H1 (cell line): ENCODE data around the gene ACER3. TPM values are rescaled to one million over a fixed set of nuclear protein-coding genes. Genes with fewer than 3 reads are reported as not detected.

Experiments
- CTCF ChIA-PET: fragments of 300-600 bp; sonication (Branson Sonifier 250); formaldehyde crosslinking; loops from one replicate; lab custom pipeline; 2021; ENCODE audit not compliant: partially characterized antibody; lab: Charles Lee
- POLR2A ChIA-PET: fragments of 300-600 bp; sonication (Branson Sonifier 250); formaldehyde crosslinking; loops from one replicate; lab custom pipeline; 2021; ENCODE audit warnings: inconsistent platforms; ENCODE audit not compliant: partially characterized antibody; lab: Charles Lee
- DNase-seq, 2 experiments: peaks; one replicate each; pipeline versions ENCODE4 v3.0.0 to v3.0.0-alpha.2; 2010 to 2022; ENCODE audit warnings: low spot score in 2 of 2, low read depth in 1 of 2, mixed read lengths in 1 of 2
- FAIRE-seq: peaks from 2 replicates; lab custom pipeline; 2011; peaks lifted over from hg19 to GRCh38; lab: Jason Lieb, UNC
- H2AFZ ChIP-seq: 2 replicates; pipeline ENCODE4 v1.8.1; 2012; ENCODE audit warnings: low read length, inconsistent platforms
- H2AK5ac ChIP-seq: 2 replicates; pipeline ENCODE4 v1.6.1; 2013; ENCODE audit warnings: low read depth, low read length
- H2BK120ac ChIP-seq: replicated peaks from 2 replicates; pipeline ENCODE3; 2013; ENCODE audit warnings: low read depth, low read length, inconsistent platforms
- H2BK12ac ChIP-seq: 2 replicates; pipeline ENCODE4 v1.6.1; 2013; ENCODE audit warnings: low read depth, low read length
- H2BK15ac ChIP-seq: 2 replicates; pipeline ENCODE4 v1.6.1; 2013; ENCODE audit warnings: low read length
- H2BK20ac ChIP-seq: 2 replicates; pipeline ENCODE4 v1.6.1; 2013; ENCODE audit warnings: low read length
- H2BK5ac ChIP-seq: 2 replicates; pipeline ENCODE4 v1.6.1; 2013; ENCODE audit warnings: low read depth, low read length
- H3K14ac ChIP-seq: 2 replicates; pipeline ENCODE4 v1.6.1; 2013; ENCODE audit warnings: inconsistent platforms; ENCODE audit not compliant: insufficient read length
- H3K18ac ChIP-seq: 2 replicates; pipeline ENCODE4 v1.6.1; 2013; ENCODE audit warnings: low read length; ENCODE audit errors: extremely low read depth
- H3K23ac ChIP-seq: 2 replicates; pipeline ENCODE4 v1.6.1; 2013; ENCODE audit warnings: inconsistent platforms; ENCODE audit not compliant: insufficient read length
- H3K23me2 ChIP-seq: 2 replicates; pipeline ENCODE4 v1.6.1; 2013; ENCODE audit warnings: low read depth, low read length
- H3K27ac ChIP-seq: 2 replicates; pipeline ENCODE4 v1.6.1; 2011; ENCODE audit warnings: low read depth, low read length, inconsistent platforms
- H3K27me3 ChIP-seq, 4 experiments: replicated peaks in 1 of 4; 1 replicate in 1 of 4; 2 replicates in 3 of 4; pipeline versions ENCODE4 v1.6.1 to v1.8.1; 2011 to 2013; ENCODE audit warnings: low read length in 3 of 4, mild to moderate bottlenecking in 3 of 4, inconsistent platforms in 2 of 4, mixed read lengths in 2 of 4, moderate library complexity in 1 of 4; ENCODE audit not compliant: control insufficient read depth in 3 of 4, insufficient read depth in 3 of 4; ENCODE audit errors: extremely low read depth in 1 of 4
- H3K36me3 ChIP-seq, 4 experiments: 2 replicates each; pipeline versions ENCODE4 v1.6.1 to v1.8.1; 2011 to 2013; ENCODE audit warnings: mild to moderate bottlenecking in 4 of 4, low read length in 3 of 4, moderate library complexity in 2 of 4, control low read depth in 1 of 4, inconsistent platforms in 1 of 4; ENCODE audit not compliant: insufficient read depth in 4 of 4, control insufficient read depth in 2 of 4
- H3K4ac ChIP-seq: replicated peaks from 2 replicates; pipeline ENCODE3; 2013; ENCODE audit warnings: low read length, low read depth, mixed read lengths, inconsistent platforms; ENCODE audit not compliant: insufficient read length
- H3K4me1 ChIP-seq, 4 experiments: replicated peaks in 1 of 4; 1 replicate in 1 of 4; 2 replicates in 3 of 4; pipeline versions ENCODE4 v1.6.1 to v1.8.1; 2011 to 2013; ENCODE audit warnings: low read length in 3 of 4, inconsistent platforms in 2 of 4, mixed read lengths in 1 of 4; ENCODE audit not compliant: insufficient read depth in 4 of 4, control insufficient read depth in 3 of 4
- H3K4me2 ChIP-seq, 2 experiments: 2 replicates each; pipeline versions ENCODE4 v1.6.1 to v1.8.1; 2011 to 2013; ENCODE audit warnings: low read depth in 2 of 2, low read length in 2 of 2, control low read depth in 1 of 2, inconsistent platforms in 1 of 2, mild to moderate bottlenecking in 1 of 2; ENCODE audit not compliant: insufficient read depth in 1 of 2
- H3K4me3 ChIP-seq, 4 experiments: fragments of 200-600, 300-600 bp in 1 of 4; sonication (generic), shearing (Covaris generic), sonication (Bioruptor Twin) in 1 of 4; 2 replicates each; pipeline versions ENCODE4 v1.5.1 to v1.8.1; 2011 to 2016; ENCODE audit warnings: low read length in 4 of 4, low read depth in 3 of 4, control low read depth in 2 of 4, inconsistent platforms in 2 of 4, mild to moderate bottlenecking in 2 of 4, mixed read lengths in 1 of 4, moderate library complexity in 1 of 4; ENCODE audit not compliant: insufficient read depth in 2 of 4; ENCODE audit errors: extremely low read depth in 1 of 4
- H3K56ac ChIP-seq: replicated peaks from 2 replicates; pipeline ENCODE3; 2013; ENCODE audit warnings: low read depth, mild to moderate bottlenecking, mixed read lengths, low read length, inconsistent platforms; ENCODE audit not compliant: insufficient read length
- H3K79me1 ChIP-seq: 2 replicates; pipeline ENCODE4 v1.6.1; 2013; ENCODE audit warnings: low read depth, low read length, control low read depth
- H3K79me2 ChIP-seq, 2 experiments: 2 replicates each; pipeline versions ENCODE4 v1.6.1 to v1.8.1; 2012 to 2013; ENCODE audit warnings: low read length in 2 of 2, mild to moderate bottlenecking in 2 of 2, inconsistent platforms in 1 of 2; ENCODE audit not compliant: insufficient read depth in 2 of 2, control insufficient read depth in 1 of 2
- H3K9ac ChIP-seq, 4 experiments: replicated peaks in 1 of 4; 1 replicate in 1 of 4; 2 replicates in 3 of 4; pipeline versions ENCODE4 v1.6.1 to v1.8.1; 2011 to 2013; ENCODE audit warnings: low read depth in 3 of 4, low read length in 3 of 4, control low read depth in 2 of 4, mild to moderate bottlenecking in 2 of 4, moderate library complexity in 2 of 4, inconsistent platforms in 1 of 4; ENCODE audit errors: extremely low read depth in 1 of 4
- H3K9me3 ChIP-seq, 2 experiments: 2 replicates each; pipeline versions ENCODE4 v1.6.1 to v1.8.1; 2012 to 2013; ENCODE audit warnings: mild to moderate bottlenecking in 2 of 2, moderate library complexity in 2 of 2, control low read depth in 1 of 2, inconsistent platforms in 1 of 2, low read depth in 1 of 2, low read length in 1 of 2, mixed read lengths in 1 of 2; ENCODE audit not compliant: insufficient read depth in 2 of 2
- H4K20me1 ChIP-seq, 2 experiments: replicated peaks in 1 of 2; 2 replicates each; pipeline versions ENCODE3 to v1.8.1; 2011 to 2013; ENCODE audit warnings: inconsistent platforms in 2 of 2, low read length in 2 of 2, mild to moderate bottlenecking in 1 of 2; ENCODE audit not compliant: insufficient read depth in 2 of 2, control insufficient read depth in 1 of 2
- H4K5ac ChIP-seq: 2 replicates; pipeline ENCODE4 v1.6.1; 2013; ENCODE audit warnings: low read length, low read depth, mixed read lengths, inconsistent platforms; ENCODE audit not compliant: insufficient read length
- H4K8ac ChIP-seq: 2 replicates; pipeline ENCODE4 v1.8.0; 2013; ENCODE audit warnings: mild to moderate bottlenecking, moderate library complexity, low read length, inconsistent platforms; ENCODE audit not compliant: insufficient read depth; ENCODE audit errors: extremely low read depth
- H4K91ac ChIP-seq: replicated peaks from 2 replicates; pipeline ENCODE3; 2013; ENCODE audit warnings: low read length, mixed read lengths, inconsistent platforms; ENCODE audit not compliant: insufficient read length
- BCL11A ChIP-seq, 2 experiments: IDR thresholded peaks; one replicate each; pipeline ENCODE4 v1.6.1; 2011; ENCODE audit warnings: low read depth in 2 of 2, low read length in 2 of 2, mild to moderate bottlenecking in 2 of 2
- BRCA1 ChIP-seq: IDR thresholded peaks from 2 replicates; pipeline ENCODE4 v1.6.1; 2012; ENCODE audit warnings: low read depth, low read length, improper control_type of control experiment
- JUN ChIP-seq: IDR thresholded peaks from 2 replicates; pipeline ENCODE4 v1.6.1; 2011; ENCODE audit warnings: low read depth, mild to moderate bottlenecking, improper control_type of control experiment, low read length
- KDM5A ChIP-seq: fragments of 200-600 bp; IDR thresholded peaks from 2 replicates; pipeline ENCODE4 v1.7.1; 2012; ENCODE audit warnings: mild to moderate bottlenecking, low read length, inconsistent platforms, mixed read lengths
- MAFK ChIP-seq: IDR thresholded peaks from 2 replicates; pipeline ENCODE4 v1.6.1; 2012; ENCODE audit warnings: low read depth, mild to moderate bottlenecking, improper control_type of control experiment, low read length
- PHF8 ChIP-seq: fragments of 200-600 bp; sonication (generic); conservative IDR thresholded peaks from 2 replicates; pipeline ENCODE4 v1.7.1; 2012; ENCODE audit warnings: low read depth, mild to moderate bottlenecking, inconsistent platforms, low read length, moderate library complexity
- SAP30 ChIP-seq: fragments of 300-600 bp; sonication (generic); IDR thresholded peaks from 2 replicates; pipeline ENCODE4 v1.7.1; 2012; ENCODE audit warnings: low read length, moderate library complexity, mild to moderate bottlenecking, inconsistent platforms; ENCODE audit not compliant: insufficient read depth, insufficient replicate concordance
- SIN3A ChIP-seq, 2 experiments: IDR thresholded peaks in 1 of 2; conservative IDR thresholded peaks in 1 of 2; 2 replicates each; pipeline ENCODE4 v1.6.1; 2011 to 2012; ENCODE audit warnings: low read length in 2 of 2, improper control_type of control experiment in 1 of 2, low read depth in 1 of 2, mild to moderate bottlenecking in 1 of 2
- SIRT6 ChIP-seq: IDR thresholded peaks from one replicate; pipeline ENCODE4 v1.7.1; 2012; ENCODE audit warnings: low read length, inconsistent platforms
- SRF ChIP-seq: IDR thresholded peaks from 2 replicates; pipeline ENCODE4 v1.6.1; 2011; ENCODE audit warnings: mild to moderate bottlenecking, low read depth, low read length, moderate library complexity
- SUZ12 ChIP-seq: fragments of 200-600 bp; sonication (generic); IDR thresholded peaks from 2 replicates; pipeline ENCODE4 v1.6.1; 2012; ENCODE audit warnings: mild to moderate bottlenecking, inconsistent platforms, low read length, moderate library complexity, mixed read lengths
- TCF12 ChIP-seq: IDR thresholded peaks from 2 replicates; pipeline ENCODE4 v1.6.1; 2011; ENCODE audit warnings: low read depth, mild to moderate bottlenecking, low read length
- WGBS, 2 experiments: shearing (Covaris generic) in 1 of 2; methylation state at CpG; one replicate each; pipeline versions ENCODE4 v1.1.6 to v1.1.7; 2013 to 2015; ENCODE audit warnings: low lambda C conversion rate in 2 of 2, mixed read lengths in 2 of 2, inconsistent platforms in 1 of 2, low coverage in 1 of 2, missing lambda C conversion rate in 1 of 2; ENCODE audit not compliant: insufficient replicate concordance in 2 of 2, insufficient coverage in 1 of 2, insufficient read length in 1 of 2; ENCODE audit errors: extremely low coverage in 1 of 2, missing lambda C conversion rate in 1 of 2; 5-methylcytosine and 5-hydroxymethylcytosine counted together
- polyA plus RNA-seq, 7 experiments: library from polyadenylated mRNA; depleted of rRNA in 3 of 7; stranded (reverse) in 5 of 7; unstranded in 2 of 7; fragments of >200 nt in 5 of 7; fragments of 200-250 nt in 2 of 7; gene quantifications; 1 replicate in 5 of 7; 2 replicates in 1 of 7; 4 replicates in 1 of 7; pipeline versions ENCODE4 v1.2.1 to v1.2.3, GENCODE V29; 2011 to 2013; ENCODE audit warnings: missing spikeins in 2 of 7, mixed read lengths in 2 of 7
- total RNA-seq: library from RNA; stranded (reverse); fragmentation: NEBNext Ultra II Directional; extraction: Animal tissue kit (Norgen Biotek cat#: 25700); gene quantifications from 2 replicates; pipeline ENCODE4 v1.2.1, GENCODE V29; 2021
- TF ChIP-seq, protein P1 (sequence below): IDR thresholded peaks from 2 replicates; pipeline ENCODE4 v1.6.1; 2012; ENCODE audit warnings: inconsistent platforms
- TF ChIP-seq, protein P2 (sequence below): IDR thresholded peaks from 2 replicates; pipeline ENCODE4 v1.6.1; 2012; ENCODE audit warnings: inconsistent platforms

Gene ACER3
- total and polyA plus RNA-seq, 2 of the 8 experiments (the other 6 are each of a cell fraction or from before 2014, with no cell fraction given) = 5.7 to 16.2 TPM

DNA sequence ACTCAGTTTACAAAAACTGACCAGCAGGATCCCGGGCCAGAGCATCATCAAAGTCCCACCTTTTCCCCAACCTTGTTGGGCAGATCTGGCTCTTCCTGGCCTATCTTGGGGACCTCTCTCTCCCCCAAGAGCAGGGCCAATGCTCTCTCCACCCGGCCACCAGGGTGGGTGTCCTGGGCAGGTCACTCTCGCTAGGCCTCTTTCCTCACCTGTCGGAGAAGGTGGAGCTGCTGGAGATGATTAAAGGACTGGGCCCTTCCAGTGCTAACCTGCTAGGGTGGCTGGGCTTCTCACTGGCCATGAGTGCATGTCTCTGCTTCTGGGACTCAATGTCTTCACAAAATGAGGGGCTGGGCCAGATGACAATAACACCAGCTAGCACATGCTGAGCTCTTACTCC is 203.1 kb downstream of the ACER3 start:
- Histone ChIP-seq H3K23ac (no peak overlapping the region), H2AFZ (no peak overlapping the region), H2BK5ac (no peak overlapping the region), H4K20me1 (no peaks in the 10 kb centered on the region), H3K56ac (no peak overlapping the region), H3K27ac (no peak overlapping the region), H3K27me3 (peaks cover 0 to 3% (median 0%) of the 10 kb centered on the region in 4 experiments; a peak in 3 of 7 replicates), H3K79me2 (no peaks in the 10 kb centered on the region), H3K79me1 (no peaks in the 10 kb centered on the region; the same call in 1 of the 2 replicates), H4K8ac (no peak overlapping the region), H2BK120ac (no peak overlapping the region), H3K23me2 (peaks cover 13% of the 10 kb centered on the region), H2BK15ac (no peak overlapping the region), H4K91ac (no peak overlapping the region), H2BK20ac (no peak overlapping the region), H2BK12ac (no peak overlapping the region), H3K9me3 (no peaks in the 10 kb centered on the region), H4K5ac (no peak overlapping the region), H3K4me1 (peaks cover 0 to 7% (median under 1%) of the 10 kb centered on the region in 4 experiments; a peak in 5 of 7 replicates), H3K4ac (no peak overlapping the region), H3K14ac (no peak overlapping the region), H3K4me2 (no peak overlapping the region), H3K18ac (no peak overlapping the region), H3K36me3 (no peaks in the 10 kb centered on the region), H3K9ac (no peak overlapping the region), H2AK5ac (no peak overlapping the region), H3K4me3 (no peak overlapping the region)
- DNase-seq (no peak), FAIRE-seq (no peak)
- WGBS, 2 experiments = 88% methylated on average over 4 of the region's 4 CpGs; no CpG with 5 or more reads in 1 of the 2 experiments
- ChIA-PET CTCF (interaction anchor here (1.2 to 5.2 kb wide), 14 partner anchors 10 to 135 kb away, joined by 3 to 80 read pairs (median 8); partner anchors contain the start of gene OMP), POLR2A (no interaction called here)
- TF ChIP-seq JUN = no peak
- no peak for TF ChIP-seq SIN3A (conservative IDR thresholded peaks at IDR 0.05 in 1 of 2, IDR thresholded peaks at IDR 0.05 in 1 of 2; ENCODE audit: low read depth in 1 of 2, low read length in 2 of 2)
- TF ChIP-seq SAP30 = no peak
- no peak for TF ChIP-seq MAFK
- TF ChIP-seq BRCA1 = no peak
- TF ChIP-seq, protein P1, sequence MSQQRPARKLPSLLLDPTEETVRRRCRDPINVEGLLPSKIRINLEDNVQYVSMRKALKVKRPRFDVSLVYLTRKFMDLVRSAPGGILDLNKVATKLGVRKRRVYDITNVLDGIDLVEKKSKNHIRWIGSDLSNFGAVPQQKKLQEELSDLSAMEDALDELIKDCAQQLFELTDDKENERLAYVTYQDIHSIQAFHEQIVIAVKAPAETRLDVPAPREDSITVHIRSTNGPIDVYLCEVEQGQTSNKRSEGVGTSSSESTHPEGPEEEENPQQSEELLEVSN = no peak
- no peak for TF ChIP-seq TCF12
- TF ChIP-seq, protein P2, sequence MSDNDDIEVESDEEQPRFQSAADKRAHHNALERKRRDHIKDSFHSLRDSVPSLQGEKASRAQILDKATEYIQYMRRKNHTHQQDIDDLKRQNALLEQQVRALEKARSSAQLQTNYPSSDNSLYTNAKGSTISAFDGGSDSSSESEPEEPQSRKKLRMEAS = no peak
- TF ChIP-seq SIRT6 = no peak
- no peak for TF ChIP-seq SUZ12
- no peak for TF ChIP-seq BCL11A (IDR thresholded peaks at IDR 0.05; ENCODE audit: low read depth in 2 of 2, low read length in 2 of 2)
- no peak for TF ChIP-seq SRF
- TF ChIP-seq KDM5A = no peak
- TF ChIP-seq PHF8 = no peak
